NCI-H1048 (cell line): ENCODE data around the gene ABCC3.

Source experiments
- DNase-seq: peaks from one replicate; lab custom pipeline; 2025; lab: John Stamatoyannopoulos, UW

The ABCC3 gene

GRCh38 chr17:50642722-50643656 is 8.3 kb downstream of the ABCC3 start:
- no peak for DNase-seq

GRCh38 chr17:50645748-50646682 is 11.3 kb downstream of the ABCC3 start:
- DNase-seq, result no peak

- no peak for DNase-seq
Observed at GRCh38 chr17:50647187-50647586, 12.5 kb downstream of the ABCC3 start.

GRCh38 chr17:50649042-50649908 is 14.6 kb downstream of the ABCC3 start:
- DNase-seq, result no peak

- DNase-seq, result no peak
Observed at GRCh38 chr17:50651661-50652060, 17.0 kb downstream of the ABCC3 start.

GRCh38 chr17:50653738-50654137 is 19.1 kb downstream of the ABCC3 start:
- DNase-seq, result no peak

GRCh38 chr17:50656509-50656908 is 21.8 kb downstream of the ABCC3 start:
- DNase-seq, result no peak

GRCh38 chr17:50657054-50657453 is 22.4 kb downstream of the ABCC3 start:
- no peak for DNase-seq

- DNase-seq, result no peak
Observed at GRCh38 chr17:50657627-50658026, 22.9 kb downstream of the ABCC3 start.

- no peak for DNase-seq
Observed at GRCh38 chr17:50658616-50659015, 23.9 kb downstream of the ABCC3 start.

- DNase-seq, result no peak
Observed at GRCh38 chr17:50659179-50659578, 24.5 kb downstream of the ABCC3 start.

GRCh38 chr17:50660042-50660886 is 25.6 kb downstream of the ABCC3 start:
- no peak for DNase-seq

- no peak for DNase-seq
Observed at GRCh38 chr17:50660887-50661345, 26.2 kb downstream of the ABCC3 start.

GRCh38 chr17:50661348-50661747 is 26.7 kb downstream of the ABCC3 start:
- no peak for DNase-seq

- DNase-seq, result no peak
Observed at GRCh38 chr17:50661795-50662391, 27.2 kb downstream of the ABCC3 start.

GRCh38 chr17:50662632-50663225 is 28.0 kb downstream of the ABCC3 start:
- no peak for DNase-seq

GRCh38 chr17:50663812-50664374 is 29.2 kb downstream of the ABCC3 start:
- DNase-seq, result no peak

GRCh38 chr17:50664788-50665458 is 30.2 kb downstream of the ABCC3 start:
- DNase-seq, result no peak

- no peak for DNase-seq
Observed at GRCh38 chr17:50665838-50666237, 31.2 kb downstream of the ABCC3 start.
